Midbrain (tissue), 1 donor: ENCODE measurements around the gene WIPF1.

Source experiments
- DNase-seq: peaks from one replicate; lab custom pipeline; 2025; lab: John Stamatoyannopoulos, UW

WIPF1 gene

GRCh38 chr2:174540893-174541292 is 56.7 kb downstream of the WIPF1 start:
- no peak for DNase-seq

- DNase-seq = no peak
Measured at GRCh38 chr2:174535757-174536703, 61.6 kb downstream of the WIPF1 start.

- no peak for DNase-seq
Measured at GRCh38 chr2:174535083-174535482, 62.5 kb downstream of the WIPF1 start.

- DNase-seq = no peak
Measured at GRCh38 chr2:174529916-174530315, 67.7 kb downstream of the WIPF1 start.

GRCh38 chr2:174527959-174528358 is 69.6 kb downstream of the WIPF1 start:
- DNase-seq = no peak

- no peak for DNase-seq
Measured at GRCh38 chr2:174527101-174527721, 70.4 kb downstream of the WIPF1 start.

GRCh38 chr2:174524527-174524926 is 73.1 kb downstream of the WIPF1 start:
- no peak for DNase-seq

- peak; percentile 30 for DNase-seq
Measured at GRCh38 chr2:174522553-174522952, 75.1 kb downstream of the WIPF1 start.

- DNase-seq = no peak
Measured at GRCh38 chr2:174518395-174518794, 79.2 kb downstream of the WIPF1 start.

- no peak for DNase-seq
Measured at GRCh38 chr2:174516501-174517378, 80.9 kb downstream of the WIPF1 start.

GRCh38 chr2:174512345-174512744 is 85.3 kb downstream of the WIPF1 start:
- DNase-seq = no peak

- no peak for DNase-seq
Measured at GRCh38 chr2:174511580-174512260, 85.9 kb downstream of the WIPF1 start.

GRCh38 chr2:174510583-174511189 is 86.9 kb downstream of the WIPF1 start:
- DNase-seq = no peak
